ENCODE data around the gene NHSL2. TPM values are rescaled to one million over a fixed set of nuclear protein-coding genes. Genes with fewer than 3 reads are reported as not detected.

The NHSL2 gene
- total and polyA plus RNA-seq, 10 donors = 0.24 to 20.8 (median 10.1) TPM

DNA sequence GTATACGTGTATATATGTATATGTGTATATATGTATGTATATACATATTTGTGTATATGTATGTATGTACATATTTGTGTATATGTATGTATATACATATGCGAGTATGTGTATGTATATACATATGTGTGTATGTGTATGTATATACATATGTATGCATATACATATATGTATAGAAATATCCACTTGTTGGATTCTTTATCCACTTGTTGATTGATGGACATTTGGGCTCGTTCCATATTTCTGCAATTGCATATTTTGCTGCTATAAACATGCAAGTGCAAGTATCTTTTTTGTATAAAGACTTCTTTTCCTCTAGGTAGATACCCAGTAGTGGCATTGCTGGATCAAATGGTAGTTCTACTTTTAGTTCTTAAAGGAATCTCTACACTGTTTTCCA lies 25.5 kb upstream of the NHSL2 start:
- H3K9me3 ChIP-seq = no peaks in the 10 kb centered on the region
- no peaks in the 10 kb centered on the region for H3K36me3 ChIP-seq
- no peak overlapping the region for H3K4me3 ChIP-seq
- H3K27ac ChIP-seq = no peak overlapping the region
- 70 to 77% (median 73%) methylated on average over 3 of the region's 3 CpGs for WGBS, 5 donors
- TF ChIP-seq, protein P1, sequence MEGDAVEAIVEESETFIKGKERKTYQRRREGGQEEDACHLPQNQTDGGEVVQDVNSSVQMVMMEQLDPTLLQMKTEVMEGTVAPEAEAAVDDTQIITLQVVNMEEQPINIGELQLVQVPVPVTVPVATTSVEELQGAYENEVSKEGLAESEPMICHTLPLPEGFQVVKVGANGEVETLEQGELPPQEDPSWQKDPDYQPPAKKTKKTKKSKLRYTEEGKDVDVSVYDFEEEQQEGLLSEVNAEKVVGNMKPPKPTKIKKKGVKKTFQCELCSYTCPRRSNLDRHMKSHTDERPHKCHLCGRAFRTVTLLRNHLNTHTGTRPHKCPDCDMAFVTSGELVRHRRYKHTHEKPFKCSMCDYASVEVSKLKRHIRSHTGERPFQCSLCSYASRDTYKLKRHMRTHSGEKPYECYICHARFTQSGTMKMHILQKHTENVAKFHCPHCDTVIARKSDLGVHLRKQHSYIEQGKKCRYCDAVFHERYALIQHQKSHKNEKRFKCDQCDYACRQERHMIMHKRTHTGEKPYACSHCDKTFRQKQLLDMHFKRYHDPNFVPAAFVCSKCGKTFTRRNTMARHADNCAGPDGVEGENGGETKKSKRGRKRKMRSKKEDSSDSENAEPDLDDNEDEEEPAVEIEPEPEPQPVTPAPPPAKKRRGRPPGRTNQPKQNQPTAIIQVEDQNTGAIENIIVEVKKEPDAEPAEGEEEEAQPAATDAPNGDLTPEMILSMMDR (IDR thresholded peaks at IDR 0.05 in 8 of 11, conservative IDR thresholded peaks at IDR 0.05 in 3 of 11) = no peak
- TF ChIP-seq POLR2A (IDR thresholded peaks at IDR 0.05) (no peak), POLR2AphosphoS5 (IDR thresholded peaks at IDR 0.05) (no peak)
- H3K4me1 ChIP-seq = no peaks in the 10 kb centered on the region
- peaks cover 0 to 4% (median 0%) of the 10 kb centered on the region in 7 donors for H3K27me3 ChIP-seq (replicated peaks in 1 of 7)
- intact Hi-C loops (cut with DNase I; ENCODE audit: low total_unique reads) = no loop called here
- no peak for DNase-seq

DNA sequence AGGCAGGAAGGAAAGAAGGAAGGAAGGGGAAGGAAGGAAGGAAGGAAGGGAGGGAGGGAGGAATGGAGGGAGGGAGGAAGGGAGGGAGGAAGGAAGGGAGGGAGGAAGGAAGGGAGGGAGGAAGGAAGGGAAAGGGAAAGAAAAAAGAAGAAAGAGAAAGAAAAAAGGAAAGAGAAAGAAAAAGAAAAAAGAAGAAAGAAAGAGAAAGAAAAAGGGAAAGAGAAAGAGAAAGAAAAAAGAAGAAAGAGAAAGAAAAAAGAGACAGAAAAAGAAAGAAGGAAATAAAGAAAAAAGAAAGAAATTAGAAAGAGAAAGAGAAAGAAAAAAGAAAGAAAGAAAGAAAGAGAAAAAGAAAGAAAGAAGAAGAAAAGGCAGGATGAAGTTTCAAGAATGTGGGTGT lies 15.0 kb upstream of the NHSL2 start:
- no peaks in the 10 kb centered on the region for H3K9me3 ChIP-seq
- no peak for TF ChIP-seq POLR2A (IDR thresholded peaks at IDR 0.05)
- TF ChIP-seq POLR2AphosphoS5 (IDR thresholded peaks at IDR 0.05) = no peak
- TF ChIP-seq, protein P1 (IDR thresholded peaks at IDR 0.05 in 8 of 11, conservative IDR thresholded peaks at IDR 0.05 in 3 of 11) = no peak
- no peak overlapping the region for H3K4me3 ChIP-seq
- no peaks in the 10 kb centered on the region for H3K36me3 ChIP-seq
- DNase-seq = no peak
- H3K4me1 ChIP-seq = no peaks in the 10 kb centered on the region
- peaks cover 0 to 5% (median 0%) of the 10 kb centered on the region in 7 donors for H3K27me3 ChIP-seq (replicated peaks in 1 of 7)
- intact Hi-C loops (cut with DNase I; ENCODE audit: low total_unique reads) = no loop called here
- H3K27ac ChIP-seq = no peak overlapping the region

DNA sequence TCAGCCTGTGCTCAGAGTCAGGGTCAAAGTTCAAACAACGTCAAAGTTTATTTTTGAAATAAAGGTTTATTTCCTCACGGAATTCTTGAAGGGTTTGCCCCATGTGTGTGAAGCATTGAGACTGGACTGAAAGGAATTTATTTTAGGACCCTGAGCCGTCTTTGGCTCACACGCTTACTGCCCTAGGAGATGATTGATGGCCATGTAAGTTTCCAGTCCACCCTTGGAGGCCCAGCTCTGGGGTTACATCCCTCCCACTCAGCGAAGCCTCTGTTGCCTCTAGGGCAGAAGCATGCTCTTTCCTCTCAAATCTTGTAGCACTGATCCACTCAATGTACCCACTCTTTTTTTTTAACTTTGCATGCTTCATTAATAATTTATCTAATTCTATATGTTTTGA lies 4.5 kb upstream of the NHSL2 start:
- TF ChIP-seq POLR2AphosphoS5 (IDR thresholded peaks at IDR 0.05) = no peak
- TF ChIP-seq POLR2A (IDR thresholded peaks at IDR 0.05) = no peak
- TF ChIP-seq, protein P1 (IDR thresholded peaks at IDR 0.05 in 8 of 11, conservative IDR thresholded peaks at IDR 0.05 in 3 of 11) = no peak
- H3K36me3 ChIP-seq = no peaks in the 10 kb centered on the region
- 70 to 95% (median 77%) methylated on average over 5 of the region's 5 CpGs for WGBS, 5 donors

DNA sequence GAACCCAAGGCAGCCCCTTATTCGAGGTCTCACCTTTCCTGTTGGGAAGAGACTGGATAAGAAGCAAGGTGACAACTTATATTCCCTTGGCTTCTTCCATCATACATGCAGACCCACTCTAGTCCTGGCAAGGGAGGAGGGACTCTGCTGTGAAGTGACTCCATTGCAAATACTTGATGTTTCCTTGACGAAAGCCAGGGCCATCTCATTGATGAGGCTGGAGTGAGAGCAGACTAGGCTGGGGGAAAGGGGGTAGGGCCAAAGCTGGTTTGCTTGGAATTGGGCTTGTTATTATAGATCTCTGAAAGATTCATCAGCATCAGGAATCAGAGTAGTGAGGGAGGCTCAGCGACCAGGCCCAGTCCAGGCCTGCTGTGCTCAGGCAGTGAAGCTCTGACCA lies 2.3 kb upstream of the NHSL2 start:
- no peak for DNase-seq
- no peak overlapping the region for H3K4me3 ChIP-seq
- H3K36me3 ChIP-seq = no peaks in the 10 kb centered on the region
- H3K27me3 ChIP-seq (replicated peaks in 1 of 7) = peaks cover 0 to 69% (median 25%) of the 10 kb centered on the region in 7 donors
- TF ChIP-seq POLR2A (IDR thresholded peaks at IDR 0.05) (no peak), POLR2AphosphoS5 (IDR thresholded peaks at IDR 0.05) (no peak)
- TF ChIP-seq, protein P1 (IDR thresholded peaks at IDR 0.05 in 8 of 11, conservative IDR thresholded peaks at IDR 0.05 in 3 of 11) = no peak
- H3K4me1 ChIP-seq = peaks cover 0 to 20% (median 10%) of the 10 kb centered on the region in 6 donors
- no peak overlapping the region for H3K27ac ChIP-seq
- WGBS, 5 donors = 55 to 82% (median 79%) methylated on average over 1 to 3 of the region's 3 CpGs
- intact Hi-C loops (cut with DNase I; ENCODE audit: low total_unique reads) = no loop called here
- H3K9me3 ChIP-seq = no peaks in the 10 kb centered on the region

More for the DNA sequence above, 4.5 kb upstream of the NHSL2 start:
- H3K27me3 ChIP-seq (replicated peaks in 1 of 7) = peaks cover 0 to 47% (median 16%) of the 10 kb centered on the region in 7 donors
- no peak overlapping the region for H3K4me3 ChIP-seq
- no peak overlapping the region for H3K27ac ChIP-seq
- intact Hi-C loops (cut with DNase I; ENCODE audit: low total_unique reads) = no loop called here
- H3K4me1 ChIP-seq = peaks cover 0 to 13% (median 4%) of the 10 kb centered on the region in 6 donors
- DNase-seq = no peak
- H3K9me3 ChIP-seq = no peaks in the 10 kb centered on the region

Data from spleen (tissue), 11 donors.